ENCODE results near the gene CDC25B. TPM values are rescaled to one million over a fixed set of nuclear protein-coding genes. Genes with fewer than 3 reads are reported as not detected.

CDC25B gene
- total and polyA plus RNA-seq, 3 experiments from 2014 or later, result 61.6 to 81.6 (median 78.0) TPM

- Mint-ChIP-seq H3K27me3 (peaks cover 0 to 3% of the 10 kb centered on the region in 2 donors), H3K9me3 (no peaks in the 10 kb centered on the region), H3K36me3 (peaks cover 12 to 57% (median 19%) of the 10 kb centered on the region in 3 donors), H3K4me1 (peaks cover 41 to 55% (median 52%) of the 10 kb centered on the region in 3 donors), H3K4me3 (peak overlapping the region; percentile 94 to 100 (median 98)), H3K27ac (peak overlapping the region; percentile 87 to 99 (median 94))
- ChIA-PET POLR2A (interaction anchor here (1.1 to 2.1 kb wide), 7 partner anchors 10 to 29 kb away, joined by 3 to 20 read pairs (median 9); partner anchors contain the start of genes ADISSP, AP5S1 and CENPB), CTCF (interaction anchor here (1.5 to 3.5 kb wide), 5 partner anchors 11 to 24 kb away, joined by 4 to 44 read pairs (median 10); partner anchors contain the start of genes AP5S1, CENPB and SPEF1)
- DNase-seq, result peak in 1 of 5 donors; percentile 40
- Histone ChIP-seq H3K4me1 (ENCODE audit: insufficient read depth, low read length) (peaks cover 46% of the 10 kb centered on the region), H3K27ac (ENCODE audit: low read depth, low read length) (peak overlapping the region; percentile 60), H3K36me3 (ENCODE audit: insufficient read depth, low read length) (peaks cover 26% of the 10 kb centered on the region), H3K9me3 (ENCODE audit: low read length) (no peaks in the 10 kb centered on the region), H3K4me3 (ENCODE audit: low read length) (peak overlapping the region; percentile 88), H3K27me3 (ENCODE audit: insufficient read depth, low read length, poor library complexity, severe bottlenecking) (no peaks in the 10 kb centered on the region)
Observed at GRCh38 chr20:3796477-3797225, 541 bp downstream of the CDC25B start.

- Histone ChIP-seq H3K27me3 (ENCODE audit: insufficient read depth, low read length, poor library complexity, severe bottlenecking) (no peaks in the 10 kb centered on the region), H3K4me3 (ENCODE audit: low read length) (peak overlapping the region; percentile 88), H3K4me1 (ENCODE audit: insufficient read depth, low read length) (peaks cover 52% of the 10 kb centered on the region), H3K27ac (ENCODE audit: low read depth, low read length) (peak overlapping the region; percentile 60), H3K9me3 (ENCODE audit: low read length) (no peaks in the 10 kb centered on the region), H3K36me3 (ENCODE audit: insufficient read depth, low read length) (peaks cover 32% of the 10 kb centered on the region)
- Mint-ChIP-seq H3K27ac (peak overlapping the region; percentile 87 to 99 (median 93)), H3K27me3 (peaks cover 0 to 3% of the 10 kb centered on the region in 2 donors), H3K4me1 (peaks cover 41 to 60% (median 52%) of the 10 kb centered on the region in 3 donors), H3K36me3 (peaks cover 12 to 62% (median 19%) of the 10 kb centered on the region in 3 donors), H3K9me3 (no peaks in the 10 kb centered on the region), H3K4me3 (peak overlapping the region; percentile 94 to 100 (median 98))
- ChIA-PET CTCF (interaction anchor here (3.5 kb wide), 1 partner anchor 23 kb away, joined by 44 read pairs; the partner anchor contains the start of gene AP5S1), POLR2A (interaction anchor here (1.1 to 2.0 kb wide), 2 partner anchors 22 to 23 kb away, joined by 3 to 10 read pairs; partner anchors contain the start of gene AP5S1)
- DNase-seq, result peak in 1 of 5 donors; percentile 26
Observed at GRCh38 chr20:3797226-3797545, 1.1 kb downstream of the CDC25B start.

GRCh38 chr20:3797592-3798372 is 1.7 kb downstream of the CDC25B start:
- peaks cover 17 to 68% (median 24%) of the 10 kb centered on the region in 3 donors for H3K36me3 Mint-ChIP-seq
- DNase-seq, result peak in 3 of 5 donors; percentile 45 to 66 (median 62)
- peak overlapping the region; percentile 60 for H3K27ac ChIP-seq (ENCODE audit: low read depth, low read length)
- H3K27ac Mint-ChIP-seq, result peak overlapping the region; percentile 87 to 99 (median 93)
- H3K4me1 ChIP-seq (ENCODE audit: insufficient read depth, low read length), result peaks cover 58% of the 10 kb centered on the region
- no peaks in the 10 kb centered on the region for H3K9me3 Mint-ChIP-seq
- POLR2A ChIA-PET, result interaction anchor here (0.6 to 1.0 kb wide), 2 partner anchors 10 to 11 kb away, joined by 3 to 4 read pairs; partner anchors contain the start of gene CENPB
- H3K27me3 ChIP-seq (ENCODE audit: insufficient read depth, low read length, poor library complexity, severe bottlenecking), result no peaks in the 10 kb centered on the region
- peak overlapping the region; percentile 94 to 100 (median 98) for H3K4me3 Mint-ChIP-seq
- peaks cover 46 to 66% (median 58%) of the 10 kb centered on the region in 3 donors for H3K4me1 Mint-ChIP-seq
- CTCF ChIA-PET, result interaction anchor here (3.5 kb wide), 1 partner anchor 22 kb away, joined by 44 read pairs; the partner anchor contains the start of gene AP5S1
- peaks cover 0 to 3% of the 10 kb centered on the region in 2 donors for H3K27me3 Mint-ChIP-seq
- H3K36me3 ChIP-seq (ENCODE audit: insufficient read depth, low read length), result peaks cover 38% of the 10 kb centered on the region
- H3K9me3 ChIP-seq (ENCODE audit: low read length), result no peaks in the 10 kb centered on the region
- peak overlapping the region; percentile 88 for H3K4me3 ChIP-seq (ENCODE audit: low read length)

- Histone ChIP-seq H3K27ac (ENCODE audit: low read depth, low read length) (peak overlapping the region; percentile 60), H3K36me3 (ENCODE audit: insufficient read depth, low read length) (peaks cover 43% of the 10 kb centered on the region), H3K4me1 (ENCODE audit: insufficient read depth, low read length) (peaks cover 60% of the 10 kb centered on the region), H3K4me3 (ENCODE audit: low read length) (peak overlapping the region; percentile 88), H3K27me3 (ENCODE audit: insufficient read depth, low read length, poor library complexity, severe bottlenecking) (no peaks in the 10 kb centered on the region), H3K9me3 (ENCODE audit: low read length) (no peaks in the 10 kb centered on the region)
- Mint-ChIP-seq H3K4me1 (peaks cover 50 to 72% (median 61%) of the 10 kb centered on the region in 3 donors), H3K27ac (peak overlapping the region; percentile 50 to 99 (median 93)), H3K27me3 (peaks cover 0 to 3% of the 10 kb centered on the region in 2 donors), H3K36me3 (peaks cover 21 to 74% (median 27%) of the 10 kb centered on the region in 3 donors), H3K4me3 (peak overlapping the region; percentile 94 to 100 (median 98)), H3K9me3 (no peaks in the 10 kb centered on the region)
- no peak for DNase-seq
- ChIA-PET POLR2A (interaction anchor here (1.0 to 2.0 kb wide), 2 partner anchors 12 to 22 kb away, joined by 3 to 10 read pairs; partner anchors contain the start of genes AP5S1 and CENPB), CTCF (interaction anchor here (1.1 kb wide), 1 partner anchor 57 kb away, joined by 3 read pairs; no protein-coding TSS in a partner anchor)
Observed at GRCh38 chr20:3798373-3798768, 2.3 kb downstream of the CDC25B start.

GRCh38 chr20:3798908-3799248 is 2.8 kb downstream of the CDC25B start:
- DNase-seq, result no peak
- Histone ChIP-seq H3K4me3 (ENCODE audit: low read length) (peak overlapping the region; percentile 88), H3K9me3 (ENCODE audit: low read length) (no peaks in the 10 kb centered on the region), H3K27me3 (ENCODE audit: insufficient read depth, low read length, poor library complexity, severe bottlenecking) (no peaks in the 10 kb centered on the region), H3K4me1 (ENCODE audit: insufficient read depth, low read length) (peaks cover 60% of the 10 kb centered on the region), H3K36me3 (ENCODE audit: insufficient read depth, low read length) (peaks cover 49% of the 10 kb centered on the region), H3K27ac (ENCODE audit: low read depth, low read length) (peak overlapping the region; percentile 25)
- H3K4me1 Mint-ChIP-seq, result peaks cover 54 to 77% (median 66%) of the 10 kb centered on the region in 3 donors
- H3K27ac Mint-ChIP-seq, result peak overlapping the region; percentile 84 to 99 (median 93)
- H3K4me3 Mint-ChIP-seq, result peak overlapping the region; percentile 94 to 100 (median 98)
- H3K27me3 Mint-ChIP-seq, result peaks cover 0 to 3% of the 10 kb centered on the region in 2 donors
- POLR2A ChIA-PET, result interaction anchor here (1.0 to 2.0 kb wide), 3 partner anchors 12 to 21 kb away, joined by 3 to 10 read pairs (median 4); partner anchors contain the start of genes AP5S1 and CENPB
- no peaks in the 10 kb centered on the region for H3K9me3 Mint-ChIP-seq
- H3K36me3 Mint-ChIP-seq, result peaks cover 26 to 79% (median 31%) of the 10 kb centered on the region in 3 donors
- CTCF ChIA-PET, result interaction anchor here (0.9 to 2.9 kb wide), 3 partner anchors 21 to 56 kb away, joined by 3 to 29 read pairs (median 3); partner anchors contain the start of gene AP5S1

- H3K36me3 ChIP-seq (ENCODE audit: insufficient read depth, low read length), result peaks cover 59% of the 10 kb centered on the region
- Mint-ChIP-seq H3K27me3 (peaks cover 0 to 3% of the 10 kb centered on the region in 2 donors), H3K36me3 (peaks cover 35 to 92% (median 42%) of the 10 kb centered on the region in 3 donors), H3K4me1 (peaks cover 61 to 84% (median 68%) of the 10 kb centered on the region in 3 donors), H3K27ac (peak overlapping the region; percentile 73 to 97 (median 90)), H3K9me3 (no peaks in the 10 kb centered on the region), H3K4me3 (peak overlapping the region in 6 of 7 donors; percentile 39 to 100 (median 98))
- POLR2A ChIA-PET, result interaction anchor here (1.7 to 2.0 kb wide), 2 partner anchors 14 to 20 kb away, joined by 4 to 10 read pairs; partner anchors contain the start of genes AP5S1 and CENPB
- peak overlapping the region; percentile 49 for H3K27ac ChIP-seq (ENCODE audit: low read depth, low read length)
- H3K27me3 ChIP-seq (ENCODE audit: insufficient read depth, low read length, poor library complexity, severe bottlenecking), result no peaks in the 10 kb centered on the region
- peaks cover 60% of the 10 kb centered on the region for H3K4me1 ChIP-seq (ENCODE audit: insufficient read depth, low read length)
- no peaks in the 10 kb centered on the region for H3K9me3 ChIP-seq (ENCODE audit: low read length)
- DNase-seq, result no peak
- peak overlapping the region; percentile 88 for H3K4me3 ChIP-seq (ENCODE audit: low read length)
- CTCF ChIA-PET, result interaction anchor here (0.9 to 2.9 kb wide), 2 partner anchors 13 to 19 kb away, joined by 4 to 29 read pairs; partner anchors contain the start of gene AP5S1
Observed at GRCh38 chr20:3800256-3800877, 4.3 kb downstream of the CDC25B start.

- H3K27me3 Mint-ChIP-seq, result peaks cover 0 to 3% of the 10 kb centered on the region in 2 donors
- Histone ChIP-seq H3K4me1 (ENCODE audit: insufficient read depth, low read length) (peaks cover 63% of the 10 kb centered on the region), H3K27ac (ENCODE audit: low read depth, low read length) (peak overlapping the region; percentile 49), H3K27me3 (ENCODE audit: insufficient read depth, low read length, poor library complexity, severe bottlenecking) (no peaks in the 10 kb centered on the region), H3K4me3 (ENCODE audit: low read length) (no peak overlapping the region), H3K9me3 (ENCODE audit: low read length) (no peaks in the 10 kb centered on the region), H3K36me3 (ENCODE audit: insufficient read depth, low read length) (peaks cover 64% of the 10 kb centered on the region)
- H3K4me1 Mint-ChIP-seq, result peaks cover 62 to 84% (median 68%) of the 10 kb centered on the region in 3 donors
- ChIA-PET CTCF (interaction anchor here (0.6 to 2.9 kb wide), 2 partner anchors 19 to 1127 kb away, joined by 3 to 29 read pairs; partner anchors contain the start of gene AP5S1), POLR2A (interaction anchor here (1.7 kb wide), 1 partner anchor 14 kb away, joined by 4 read pairs; the partner anchor contains the start of gene CENPB)
- DNase-seq, result no peak
- H3K27ac Mint-ChIP-seq, result peak overlapping the region in 6 of 8 donors; percentile 47 to 97 (median 70)
- no peaks in the 10 kb centered on the region for H3K9me3 Mint-ChIP-seq
- H3K4me3 Mint-ChIP-seq, result no peak overlapping the region
- H3K36me3 Mint-ChIP-seq, result peaks cover 40 to 94% (median 46%) of the 10 kb centered on the region in 3 donors
Observed at GRCh38 chr20:3800878-3801260, 4.8 kb downstream of the CDC25B start.
